Upper lobe of left lung (tissue), 4 donors: ENCODE measurements around the gene TTC33.

Experiments
- POLR2A ChIP-seq, 4 donors: fragments of 450-650 bp; IDR thresholded peaks; one replicate each; pipeline ENCODE4 v1.5.1; 2016 to 2017; ENCODE audit warnings: antibody characterized with exemption in 4 of 4, mild to moderate bottlenecking in 2 of 4
- POLR2AphosphoS5 ChIP-seq, 2 donors: sonication (generic); formaldehyde crosslinking; IDR thresholded peaks; one replicate each; pipeline ENCODE4 v1.5.1; 2017; ENCODE audit warnings: antibody characterized with exemption in 2 of 2
- TF ChIP-seq, protein P1 (sequence below), 6 experiments: fragments of 450-650 bp in 4 of 6; fragments of 200-600 bp in 2 of 6; sonication (generic) in 2 of 6; IDR thresholded peaks; one replicate each; pipeline ENCODE4 v1.5.1; 2016 to 2019; ENCODE audit warnings: antibody characterized with exemption in 6 of 6

DNA sequence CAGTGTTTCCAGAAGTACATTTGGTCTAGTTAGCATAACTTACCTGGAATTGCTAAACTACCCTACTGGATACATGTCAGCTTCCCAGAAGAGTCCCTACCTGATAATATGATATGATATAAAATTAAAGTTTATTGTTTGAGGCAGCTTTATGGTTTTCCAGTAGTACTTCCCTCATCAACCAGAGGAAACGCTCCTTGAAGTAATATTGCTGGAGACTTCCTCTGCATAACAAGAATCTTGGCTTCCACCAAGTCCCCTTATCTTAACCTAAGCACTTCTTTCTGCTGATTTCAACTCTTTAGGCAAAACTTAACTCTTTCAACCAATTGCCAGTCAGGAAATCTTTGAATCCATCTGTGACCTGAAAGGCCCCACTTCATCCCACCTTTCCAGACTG, 290.3 kb downstream of the TTC33 start:
- TF ChIP-seq, protein P1, sequence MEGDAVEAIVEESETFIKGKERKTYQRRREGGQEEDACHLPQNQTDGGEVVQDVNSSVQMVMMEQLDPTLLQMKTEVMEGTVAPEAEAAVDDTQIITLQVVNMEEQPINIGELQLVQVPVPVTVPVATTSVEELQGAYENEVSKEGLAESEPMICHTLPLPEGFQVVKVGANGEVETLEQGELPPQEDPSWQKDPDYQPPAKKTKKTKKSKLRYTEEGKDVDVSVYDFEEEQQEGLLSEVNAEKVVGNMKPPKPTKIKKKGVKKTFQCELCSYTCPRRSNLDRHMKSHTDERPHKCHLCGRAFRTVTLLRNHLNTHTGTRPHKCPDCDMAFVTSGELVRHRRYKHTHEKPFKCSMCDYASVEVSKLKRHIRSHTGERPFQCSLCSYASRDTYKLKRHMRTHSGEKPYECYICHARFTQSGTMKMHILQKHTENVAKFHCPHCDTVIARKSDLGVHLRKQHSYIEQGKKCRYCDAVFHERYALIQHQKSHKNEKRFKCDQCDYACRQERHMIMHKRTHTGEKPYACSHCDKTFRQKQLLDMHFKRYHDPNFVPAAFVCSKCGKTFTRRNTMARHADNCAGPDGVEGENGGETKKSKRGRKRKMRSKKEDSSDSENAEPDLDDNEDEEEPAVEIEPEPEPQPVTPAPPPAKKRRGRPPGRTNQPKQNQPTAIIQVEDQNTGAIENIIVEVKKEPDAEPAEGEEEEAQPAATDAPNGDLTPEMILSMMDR (IDR thresholded peaks at IDR 0.05), result no peak
- TF ChIP-seq POLR2AphosphoS5 (IDR thresholded peaks at IDR 0.05), result no peak
- TF ChIP-seq POLR2A (IDR thresholded peaks at IDR 0.05), result no peak
